Activated CD4-positive, CD25-positive, alpha-beta regulatory T cell treated with anti-CD3 and anti-CD28 coated beads, Interleukin-2, amount 50 U/mL, for 16 hours (primary cell): ENCODE results near the gene CD22.
"Not testable (repeated sequence)": the region's sequence is repeated elsewhere in the genome, so short reads cannot be mapped to it uniquely, and the experiment has no call there.

Experiments used
- DNase-seq: peaks from one replicate; pipeline ENCODE4 v3.0.0-alpha.2; 2020; ENCODE audit warnings: low read depth, low spot score

The CD22 gene

GRCh38 chr19:35358834-35359233 is 29.8 kb downstream of the CD22 start:
- not testable (repeated sequence) for DNase-seq

GRCh38 chr19:35359395-35359794 is 30.4 kb downstream of the CD22 start:
- DNase-seq = not testable (repeated sequence)

- not testable (repeated sequence) for DNase-seq
Observed at GRCh38 chr19:35360081-35360480, 31.1 kb downstream of the CD22 start.

- DNase-seq = no peak
Observed at GRCh38 chr19:35360880-35361420, 32.0 kb downstream of the CD22 start.

GRCh38 chr19:35362261-35363000 is 33.4 kb downstream of the CD22 start:
- DNase-seq = no peak

- no peak for DNase-seq
Observed at GRCh38 chr19:35363001-35363590, 34.1 kb downstream of the CD22 start.

GRCh38 chr19:35363711-35364425 is 34.9 kb downstream of the CD22 start:
- no peak for DNase-seq

- DNase-seq = no peak
Observed at GRCh38 chr19:35365303-35365702, 36.3 kb downstream of the CD22 start.

GRCh38 chr19:35368378-35368777 is 39.4 kb downstream of the CD22 start:
- DNase-seq = no peak

GRCh38 chr19:35369522-35369921 is 40.5 kb downstream of the CD22 start:
- DNase-seq = no peak

- DNase-seq = no peak
Observed at GRCh38 chr19:35370722-35371121, 41.7 kb downstream of the CD22 start, which contains the start of gene GPR42. Gene GPR42, plus strand, starts transcription at chr19:35371068. Its CDS starts 292 bp downstream, at chr19:35371360.

- DNase-seq = no peak
Observed at GRCh38 chr19:35373492-35373891, 44.5 kb downstream of the CD22 start.

- not testable (repeated sequence) for DNase-seq
Observed at GRCh38 chr19:35374031-35374430, 45.0 kb downstream of the CD22 start.

GRCh38 chr19:35375505-35376307 is 46.7 kb downstream of the CD22 start:
- DNase-seq = no peak

- no peak for DNase-seq
Observed at GRCh38 chr19:35377656-35378055, 48.7 kb downstream of the CD22 start.

GRCh38 chr19:35378356-35378755 is 49.4 kb downstream of the CD22 start:
- DNase-seq = no peak

GRCh38 chr19:35379545-35379944 is 50.6 kb downstream of the CD22 start:
- DNase-seq = not testable (repeated sequence)

- no peak for DNase-seq
Observed at GRCh38 chr19:35379992-35380391, 51.0 kb downstream of the CD22 start.

- DNase-seq = no peak
Observed at GRCh38 chr19:35380450-35381124, 51.6 kb downstream of the CD22 start.

GRCh38 chr19:35381318-35381717 is 52.3 kb downstream of the CD22 start:
- DNase-seq = no peak

GRCh38 chr19:35381926-35382325 is 52.9 kb downstream of the CD22 start:
- no peak for DNase-seq
